IMR-90 (cell line): ENCODE results near the gene NFATC3. TPM values are rescaled to one million over a fixed set of nuclear protein-coding genes. Genes with fewer than 3 reads are reported as not detected.

Experiments
- ATAC-seq: fragments of 200-7000 bp; cut with Tn5 transposase; 2 replicates; pipeline ENCODE4 v1.9.1; 2020; ENCODE audit warnings: low read depth, mild to moderate bottlenecking, moderate library complexity
- BruUV-seq: library from RNA; stranded (reverse); fragments of 400-500 nt; replicated peaks from 2 replicates; lab custom pipeline; 2021; lab: Mats Ljungman, UMichigan
- CTCF ChIA-PET: fragments of 300-600 bp; formaldehyde crosslinking; extraction: SDS; loops from one replicate; lab custom pipeline; 2021; ENCODE audit warnings: antibody characterized with exemption; lab: Yijun Ruan, JAX
- POLR2A ChIA-PET: fragments of 300-600 bp; sonication (Branson Sonifier 250); formaldehyde crosslinking; loops from one replicate; lab custom pipeline; 2022; ENCODE audit warnings: antibody characterized with exemption; ENCODE audit not compliant: unreplicated experiment; lab: Charles Lee
- DNase-seq: peaks from one replicate; pipeline ENCODE4 v3.0.0; 2013
- H2AFZ ChIP-seq: replicated peaks from 2 replicates; pipeline ENCODE3; 2013; ENCODE audit warnings: low read length, mild to moderate bottlenecking; ENCODE audit not compliant: poor library complexity
- H2AK5ac ChIP-seq: 2 replicates; pipeline ENCODE4 v1.6.1; 2013; ENCODE audit warnings: low read depth, low read length, inconsistent platforms
- H2AK9ac ChIP-seq: replicated peaks from 2 replicates; pipeline ENCODE3; 2013; ENCODE audit warnings: mild to moderate bottlenecking, low read depth, low read length, moderate library complexity; ENCODE audit not compliant: poor library complexity
- H2BK120ac ChIP-seq: 2 replicates; pipeline ENCODE4 v1.6.1; 2013; ENCODE audit warnings: low read depth, low read length, inconsistent platforms
- H2BK15ac ChIP-seq: 3 replicates; pipeline ENCODE4 v1.6.1; 2013; ENCODE audit warnings: low read depth, low read length, inconsistent platforms
- H2BK20ac ChIP-seq: 2 replicates; pipeline ENCODE4 v1.6.1; 2013; ENCODE audit warnings: low read depth, mild to moderate bottlenecking, inconsistent platforms, low read length, moderate library complexity
- H2BK5ac ChIP-seq: 2 replicates; pipeline ENCODE4 v1.6.1; 2013; ENCODE audit warnings: mild to moderate bottlenecking, low read depth, low read length, inconsistent platforms; ENCODE audit not compliant: poor library complexity, severe bottlenecking
- H3K14ac ChIP-seq: replicated peaks from 2 replicates; pipeline ENCODE4 v1.6.1; 2013; ENCODE audit warnings: low read depth, low read length, inconsistent platforms
- H3K18ac ChIP-seq: 2 replicates; pipeline ENCODE4 v1.6.1; 2013; ENCODE audit warnings: low read depth, low read length, control low read depth
- H3K23ac ChIP-seq: 2 replicates; pipeline ENCODE4 v1.6.1; 2013; ENCODE audit warnings: low read depth, low read length, inconsistent platforms
- H3K27ac ChIP-seq: 2 replicates; pipeline ENCODE4 v1.5.1; 2013; ENCODE audit warnings: mild to moderate bottlenecking, control low read depth, low read length; ENCODE audit not compliant: insufficient read depth
- H3K27me3 ChIP-seq: 2 replicates; pipeline ENCODE4 v1.6.1; 2013; ENCODE audit warnings: low read length; ENCODE audit not compliant: control insufficient read depth, insufficient read depth
- H3K36me3 ChIP-seq: 2 replicates; pipeline ENCODE4 v1.6.1; 2013; ENCODE audit warnings: low read length, mixed read lengths; ENCODE audit not compliant: control insufficient read depth, insufficient read depth
- H3K4ac ChIP-seq: 2 replicates; pipeline ENCODE4 v1.6.1; 2013; ENCODE audit warnings: low read depth, low read length, inconsistent platforms
- H3K4me1 ChIP-seq: 2 replicates; pipeline ENCODE4 v1.6.1; 2013; ENCODE audit warnings: low read length, mixed read lengths; ENCODE audit not compliant: control insufficient read depth, insufficient read depth
- H3K4me2 ChIP-seq: 2 replicates; pipeline ENCODE4 v1.6.1; 2013; ENCODE audit warnings: low read depth, mild to moderate bottlenecking, control low read depth, low read length, moderate library complexity
- H3K4me3 ChIP-seq: 2 replicates; pipeline ENCODE4 v1.5.1; 2013; ENCODE audit warnings: low read depth, mild to moderate bottlenecking, control low read depth, low read length, moderate library complexity; ENCODE audit not compliant: insufficient read depth
- H3K56ac ChIP-seq: 2 replicates; pipeline ENCODE4 v1.6.1; 2013; ENCODE audit warnings: low read length, inconsistent platforms; ENCODE audit not compliant: insufficient read depth; ENCODE audit errors: extremely low read depth
- H3K79me1 ChIP-seq, 2 experiments: 2 replicates each; pipeline ENCODE4 v1.6.1; 2013; ENCODE audit warnings: low read length in 2 of 2, inconsistent platforms in 1 of 2, low read depth in 1 of 2
- H3K9ac ChIP-seq: 2 replicates; pipeline ENCODE4 v1.6.1; 2013; ENCODE audit warnings: low read depth, low read length, control low read depth
- H3K9me1 ChIP-seq: 2 replicates; pipeline ENCODE4 v1.6.1; 2013; ENCODE audit warnings: low read length, inconsistent platforms; ENCODE audit not compliant: insufficient read depth
- H3K9me3 ChIP-seq: 2 replicates; pipeline ENCODE4 v1.6.1; 2013; ENCODE audit warnings: low read length; ENCODE audit not compliant: control insufficient read depth, insufficient read depth
- H4K20me1 ChIP-seq: 2 replicates; pipeline ENCODE4 v1.6.1; 2013; ENCODE audit warnings: low read length, inconsistent platforms; ENCODE audit not compliant: insufficient read depth
- H4K5ac ChIP-seq: 2 replicates; pipeline ENCODE4 v1.6.1; 2013; ENCODE audit warnings: mild to moderate bottlenecking, low read depth, low read length, control low read depth
- H4K8ac ChIP-seq, 2 experiments: 2 replicates each; pipeline ENCODE4 v1.6.1; 2013; ENCODE audit warnings: low read depth in 2 of 2, low read length in 2 of 2, control low read depth in 1 of 2, inconsistent platforms in 1 of 2
- H4K91ac ChIP-seq: 2 replicates; pipeline ENCODE4 v1.6.1; 2013; ENCODE audit warnings: low read depth, low read length, inconsistent platforms; ENCODE audit not compliant: insufficient read depth
- BHLHE40 ChIP-seq: fragments of 150-350 bp; IDR thresholded peaks from 2 replicates; pipeline ENCODE4 v1.6.1; 2016; ENCODE audit warnings: mild to moderate bottlenecking, low read depth, low read length
- CEBPB ChIP-seq: IDR thresholded peaks from 2 replicates; pipeline ENCODE4 v1.6.1; 2012; ENCODE audit warnings: low read depth, low read length, improper control_type of control experiment
- CHD1 ChIP-seq: IDR thresholded peaks from 2 replicates; pipeline ENCODE4 v1.6.1; 2012; ENCODE audit warnings: low read depth, low read length, improper control_type of control experiment
- CTCF ChIP-seq: conservative IDR thresholded peaks from 2 replicates; pipeline ENCODE4 v1.5.1; 2012; ENCODE audit warnings: mild to moderate bottlenecking, low read depth, low read length, improper control_type of control experiment
- FOS ChIP-seq: fragments of 150-350 bp; IDR thresholded peaks from 2 replicates; pipeline ENCODE4 v1.6.1; 2016; ENCODE audit warnings: low read depth, low read length
- MAFK ChIP-seq: IDR thresholded peaks from 2 replicates; pipeline ENCODE4 v1.6.1; 2012; ENCODE audit warnings: low read depth, low read length, improper control_type of control experiment
- MAZ ChIP-seq: IDR thresholded peaks from 2 replicates; pipeline ENCODE4 v1.6.1; 2012; ENCODE audit warnings: low read depth, mild to moderate bottlenecking, low read length, improper control_type of control experiment, moderate library complexity, borderline replicate concordance
- MXI1 ChIP-seq: IDR thresholded peaks from 2 replicates; pipeline ENCODE4 v1.6.1; 2012; ENCODE audit warnings: low read depth, mild to moderate bottlenecking, low read length, moderate library complexity, borderline replicate concordance
- NFE2L2 ChIP-seq: fragments of 150-350 bp; IDR thresholded peaks from 2 replicates; pipeline ENCODE4 v1.6.1; 2016; ENCODE audit warnings: low read depth, mild to moderate bottlenecking, low read length
- POLR2A ChIP-seq: IDR thresholded peaks from 2 replicates; pipeline ENCODE4 v1.6.1; 2012; ENCODE audit warnings: mild to moderate bottlenecking, low read depth, low read length
- RAD21 ChIP-seq: IDR thresholded peaks from 2 replicates; pipeline ENCODE4 v1.6.1; 2012; ENCODE audit warnings: low read length, improper control_type of control experiment
- RCOR1 ChIP-seq: IDR thresholded peaks from 2 replicates; pipeline ENCODE4 v1.6.1; 2012; ENCODE audit warnings: mild to moderate bottlenecking, low read length, improper control_type of control experiment; ENCODE audit not compliant: insufficient replicate concordance
- SMC3 ChIP-seq: fragments of 150-350 bp; IDR thresholded peaks from 2 replicates; pipeline ENCODE4 v1.6.1; 2016; ENCODE audit warnings: low read depth, mild to moderate bottlenecking, antibody characterized with exemption, low read length, moderate library complexity
- WGBS, 2 experiments: methylation state at CpG; one replicate each; pipeline versions ENCODE4 v1.1.5 to v1.1.7; 2013; ENCODE audit warnings: missing lambda C conversion rate in 2 of 2; ENCODE audit not compliant: insufficient read length in 1 of 2; ENCODE audit errors: extremely low coverage in 2 of 2; 5-methylcytosine and 5-hydroxymethylcytosine counted together
- dilution Hi-C: fragments of 300-500 bp; cut with HindIII; formaldehyde crosslinking; loops from one replicate; pipeline ENCODE4 v1.14.3; 2018; ENCODE audit warnings: low sequenced_read_pairs; ENCODE audit not compliant: unreplicated experiment
- in situ Hi-C: fragments of 300-500 bp; cut with MboI; formaldehyde crosslinking; loops from 3 replicates; pipeline ENCODE4 v1.14.3; 2019; ENCODE audit warnings: low sequenced_read_pairs, inconsistent platforms, mixed read lengths
- intact Hi-C: fragments of 100-400 bp; cut with micrococcal nuclease; formaldehyde crosslinking; loops from 2 replicates; pipeline ENCODE4 v1.10.0; 2022
- polyA plus RNA-seq, 3 experiments: library from polyadenylated mRNA; depleted of rRNA; stranded (reverse); fragments of >200 nt; gene quantifications; 2 replicates each; pipeline ENCODE4 v1.2.3, GENCODE V29; 2012; ENCODE audit warnings: low replicate concordance in 1 of 3
- total RNA-seq: library from RNA; depleted of rRNA; stranded (reverse); fragments of >200 nt; gene quantifications from 2 replicates; pipeline ENCODE4 v1.2.3, GENCODE V29; 2012
- TF ChIP-seq, protein P1 (sequence below): fragments of 150-350 bp; IDR thresholded peaks from 2 replicates; pipeline ENCODE4 v1.6.1; 2016; ENCODE audit warnings: low read depth, mild to moderate bottlenecking, low read length, moderate library complexity, borderline replicate concordance
- TF ChIP-seq, protein P2 (sequence below): fragments of 150-350 bp; IDR thresholded peaks from 2 replicates; pipeline ENCODE4 v1.6.1; 2017; ENCODE audit warnings: mild to moderate bottlenecking, antibody characterized with exemption, low read length, low read depth

Gene NFATC3
- total and polyA plus RNA-seq, 2 of the 4 experiments (the other 2 are of a cell fraction) = 6.3 to 21.5 TPM

GRCh38 chr16:68187505-68187904 lies 102.3 kb downstream of the NFATC3 start:
- H3K14ac ChIP-seq = no peak overlapping the region
- H2AK9ac ChIP-seq = no peak overlapping the region
- H3K4me1 ChIP-seq = no peaks in the 10 kb centered on the region
- ChIA-PET CTCF (no interaction called here), POLR2A (interaction anchor here (0.6 kb wide), 1 partner anchor 13 kb away, joined by 4 read pairs; no protein-coding TSS in a partner anchor)
- H4K91ac ChIP-seq = no peak overlapping the region
- WGBS, 2 experiments = 100% methylated on average over 2 of the region's 2 CpGs; no CpG with 5 or more reads in 1 of the 2 experiments
- no peaks in the 10 kb centered on the region for H3K27me3 ChIP-seq
- no peak overlapping the region for H3K23ac ChIP-seq
- ATAC-seq (no peak), DNase-seq (no peak)
- no peak overlapping the region for H2BK20ac ChIP-seq
- 0 out of 2 replicates have a peak, but pooled peaks cover 4% of the 10 kb centered on the region for H3K9me1 ChIP-seq
- no peak overlapping the region for H3K56ac ChIP-seq
- H2BK120ac ChIP-seq = no peak overlapping the region
- H3K4ac ChIP-seq = no peak overlapping the region
- no peak overlapping the region for H2BK5ac ChIP-seq
- BruUV-seq = no TSS peak
- H3K4me2 ChIP-seq = no peak overlapping the region
- dilution Hi-C loops = no loop called here
- no peak overlapping the region for H2BK15ac ChIP-seq
- no peaks in the 10 kb centered on the region for H3K9me3 ChIP-seq
- H2AFZ ChIP-seq = no peak overlapping the region
- no peak overlapping the region for H3K27ac ChIP-seq
- peaks cover 0 to 1% of the 10 kb centered on the region in 2 experiments; a peak in 1 of 4 replicates for H3K79me1 ChIP-seq
- no peak overlapping the region for H4K5ac ChIP-seq
- H4K8ac ChIP-seq = no peak overlapping the region
- H2AK5ac ChIP-seq = no peak overlapping the region
- H4K20me1 ChIP-seq = no peaks in the 10 kb centered on the region
- intact Hi-C loops = no loop called here
- no peak overlapping the region for H3K18ac ChIP-seq
- no peak overlapping the region for H3K9ac ChIP-seq
- TF ChIP-seq CTCF = no peak
- TF ChIP-seq NFE2L2 = no peak
- no peak for TF ChIP-seq RAD21
- no peak for TF ChIP-seq FOS
- no peak for TF ChIP-seq MAZ
- TF ChIP-seq, protein P1, sequence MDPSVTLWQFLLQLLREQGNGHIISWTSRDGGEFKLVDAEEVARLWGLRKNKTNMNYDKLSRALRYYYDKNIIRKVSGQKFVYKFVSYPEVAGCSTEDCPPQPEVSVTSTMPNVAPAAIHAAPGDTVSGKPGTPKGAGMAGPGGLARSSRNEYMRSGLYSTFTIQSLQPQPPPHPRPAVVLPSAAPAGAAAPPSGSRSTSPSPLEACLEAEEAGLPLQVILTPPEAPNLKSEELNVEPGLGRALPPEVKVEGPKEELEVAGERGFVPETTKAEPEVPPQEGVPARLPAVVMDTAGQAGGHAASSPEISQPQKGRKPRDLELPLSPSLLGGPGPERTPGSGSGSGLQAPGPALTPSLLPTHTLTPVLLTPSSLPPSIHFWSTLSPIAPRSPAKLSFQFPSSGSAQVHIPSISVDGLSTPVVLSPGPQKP = no peak
- no peak for TF ChIP-seq BHLHE40
- no peak for TF ChIP-seq CEBPB
- TF ChIP-seq RCOR1 = no peak
- TF ChIP-seq, protein P2, sequence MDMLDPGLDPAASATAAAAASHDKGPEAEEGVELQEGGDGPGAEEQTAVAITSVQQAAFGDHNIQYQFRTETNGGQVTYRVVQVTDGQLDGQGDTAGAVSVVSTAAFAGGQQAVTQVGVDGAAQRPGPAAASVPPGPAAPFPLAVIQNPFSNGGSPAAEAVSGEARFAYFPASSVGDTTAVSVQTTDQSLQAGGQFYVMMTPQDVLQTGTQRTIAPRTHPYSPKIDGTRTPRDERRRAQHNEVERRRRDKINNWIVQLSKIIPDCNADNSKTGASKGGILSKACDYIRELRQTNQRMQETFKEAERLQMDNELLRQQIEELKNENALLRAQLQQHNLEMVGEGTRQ = no peak
- no peak for TF ChIP-seq MXI1
- TF ChIP-seq POLR2A = no peak
- no peak for TF ChIP-seq CHD1
- TF ChIP-seq MAFK = no peak
- no peak for TF ChIP-seq SMC3
- peaks cover 24% of the 10 kb centered on the region for H3K36me3 ChIP-seq
- no peak overlapping the region for H3K4me3 ChIP-seq
- in situ Hi-C loops = no loop called here
